A673 (cell line): ENCODE results near the gene DTNA. TPM values are rescaled to one million over a fixed set of nuclear protein-coding genes. Genes with fewer than 3 reads are reported as not detected.

Experiments used
- BruUV-seq: library from RNA; stranded (reverse); fragments of 400-500 nt; replicated peaks from 2 replicates; lab custom pipeline; 2021; lab: Mats Ljungman, UMichigan
- CTCF ChIA-PET: fragments of 300-600 bp; sonication (Branson Sonifier 250); formaldehyde crosslinking; loops from one replicate; lab custom pipeline; 2022; ENCODE audit warnings: antibody characterized with exemption; lab: Charles Lee
- POLR2A ChIA-PET: fragments of 300-600 bp; sonication (Branson Sonifier 250); formaldehyde crosslinking; loops from one replicate; lab custom pipeline; 2022; ENCODE audit warnings: antibody characterized with exemption; ENCODE audit not compliant: low non-redundant PET; lab: Charles Lee
- DNase-seq: peaks from one replicate; pipeline ENCODE4 v3.0.0-alpha.2; 2015; ENCODE audit warnings: low spot score
- H3K27ac ChIP-seq: fragments of 200-600 bp; sonication (generic); 2 replicates; pipeline ENCODE4 v1.5.1; 2016; ENCODE audit warnings: mixed run types, low read depth, mild to moderate bottlenecking, mixed read lengths, antibody characterized with exemption, low read length; ENCODE audit not compliant: poor library complexity, severe bottlenecking
- H3K27me3 ChIP-seq: fragments of 200-600 bp; sonication (generic); replicated peaks from 2 replicates; pipeline ENCODE4 v1.6.1; 2017; ENCODE audit warnings: mixed run types, low read depth, mild to moderate bottlenecking, mixed read lengths, antibody characterized with exemption, low read length; ENCODE audit not compliant: insufficient read depth, poor library complexity
- H3K36me3 ChIP-seq: fragments of 200-600 bp; sonication (generic); 2 replicates; pipeline ENCODE4 v1.6.1; 2016; ENCODE audit warnings: mixed run types, mild to moderate bottlenecking, mixed read lengths, antibody characterized with exemption, low read length; ENCODE audit not compliant: insufficient read depth, poor library complexity, severe bottlenecking
- H3K4me1 ChIP-seq: fragments of 200-600 bp; sonication (generic); 2 replicates; pipeline ENCODE4 v1.6.1; 2017; ENCODE audit warnings: mixed run types, mild to moderate bottlenecking, mixed read lengths, antibody characterized with exemption, low read length; ENCODE audit not compliant: insufficient read depth, poor library complexity, severe bottlenecking
- H3K4me3 ChIP-seq: fragments of 200-600 bp; sonication (generic); 2 replicates; pipeline ENCODE4 v1.5.1; 2016; ENCODE audit warnings: low read depth, mixed run types, mild to moderate bottlenecking, mixed read lengths, low read length; ENCODE audit not compliant: poor library complexity, severe bottlenecking
- H3K9me3 ChIP-seq: fragments of 200-600 bp; sonication (generic); 2 replicates; pipeline ENCODE4 v1.6.1; 2016; ENCODE audit warnings: mixed run types, low read depth, mild to moderate bottlenecking, mixed read lengths, antibody characterized with exemption, low read length; ENCODE audit not compliant: poor library complexity, severe bottlenecking
- CTCF ChIP-seq: fragments of 300-800, 200-600 bp; sonication (generic); conservative IDR thresholded peaks from 2 replicates; pipeline ENCODE4 v1.5.1; 2017; ENCODE audit warnings: low read depth, mild to moderate bottlenecking, antibody characterized with exemption, low read length, moderate library complexity, mixed read lengths
- EZH2 ChIP-seq: fragments of 200-600 bp; sonication (generic); IDR thresholded peaks from 2 replicates; pipeline ENCODE4 v1.6.1; 2017; ENCODE audit warnings: borderline replicate concordance, low read depth, mild to moderate bottlenecking, mixed read lengths, antibody characterized with exemption, low read length; ENCODE audit not compliant: poor library complexity, severe bottlenecking
- intact Hi-C: fragments of 100-400 bp; cut with micrococcal nuclease; formaldehyde crosslinking; loops from one replicate; pipeline ENCODE4 v1.10.0; 2022; ENCODE audit not compliant: unreplicated experiment
- total RNA-seq: library from RNA; stranded (reverse); gene quantifications from 2 replicates; pipeline ENCODE4 v1.2.3, GENCODE V29; 2021

Gene DTNA
- total RNA-seq, 1 experiment from 2014 or later = 18.6 TPM

- no peak for DNase-seq
- no peak for TF ChIP-seq CTCF
- no peak for TF ChIP-seq EZH2
- no peaks in the 10 kb centered on the region for H3K9me3 ChIP-seq
- no peaks in the 10 kb centered on the region for H3K4me1 ChIP-seq
- H3K27me3 ChIP-seq = no peaks in the 10 kb centered on the region
- CTCF ChIA-PET = no interaction called here
- no peaks in the 10 kb centered on the region for H3K36me3 ChIP-seq
- BruUV-seq = no TSS peak
- no peak overlapping the region for H3K4me3 ChIP-seq
- intact Hi-C loops = loop anchor here (10.0 kb wide), 3 partner anchors 426 to 946 kb away; no protein-coding TSS in a partner anchor
- H3K27ac ChIP-seq = no peak overlapping the region
- POLR2A ChIA-PET = no interaction called here
These were observed 70.8 kb downstream of the DTNA start for GRCh38 chr18:34780856-34781255.

- POLR2A ChIA-PET = no interaction called here
These were observed 73.4 kb downstream of the DTNA start for GRCh38 chr18:34783501-34783900.

GRCh38 chr18:34786162-34786741 lies 76.2 kb downstream of the DTNA start:
- no TSS peak for BruUV-seq
- H3K36me3 ChIP-seq = no peaks in the 10 kb centered on the region
- H3K9me3 ChIP-seq = no peaks in the 10 kb centered on the region
- H3K4me3 ChIP-seq = no peak overlapping the region
- ChIA-PET CTCF (interaction anchor here (1.2 kb wide), 1 partner anchor 57 kb away, joined by 3 read pairs; no protein-coding TSS in a partner anchor), POLR2A (no interaction called here)
- peaks cover 7% of the 10 kb centered on the region for H3K4me1 ChIP-seq
- TF ChIP-seq EZH2 (no peak), CTCF (no peak)
- no peaks in the 10 kb centered on the region for H3K27me3 ChIP-seq
- H3K27ac ChIP-seq = no peak overlapping the region
- intact Hi-C loops = loop anchor here (10.0 kb wide), 3 partner anchors 431 to 951 kb away; no protein-coding TSS in a partner anchor
- no peak for DNase-seq

More at GRCh38 chr18:34783501-34783900, 73.4 kb downstream of the DTNA start:
- Histone ChIP-seq H3K4me1 (peaks cover 7% of the 10 kb centered on the region), H3K27me3 (no peaks in the 10 kb centered on the region), H3K27ac (no peak overlapping the region), H3K4me3 (no peak overlapping the region), H3K9me3 (no peaks in the 10 kb centered on the region), H3K36me3 (no peaks in the 10 kb centered on the region)
- intact Hi-C loops = loop anchor here (10.0 kb wide), 3 partner anchors 429 to 949 kb away; no protein-coding TSS in a partner anchor
- no TSS peak for BruUV-seq
- CTCF ChIA-PET = no interaction called here
- DNase-seq = no peak
- no peak for TF ChIP-seq EZH2
- TF ChIP-seq CTCF = no peak
